GM19099 (cell line): ENCODE results near the gene IKZF1.
A peak's percentile ranks its signal among the peaks of the same experiment; 100 is the strongest.

Experiments
- POLR2A ChIP-seq: IDR thresholded peaks from 3 replicates; pipeline ENCODE4 v1.6.1; 2011; ENCODE audit warnings: low read depth; ENCODE audit not compliant: insufficient read length; ENCODE audit errors: extremely low read depth

Gene IKZF1

DNA sequence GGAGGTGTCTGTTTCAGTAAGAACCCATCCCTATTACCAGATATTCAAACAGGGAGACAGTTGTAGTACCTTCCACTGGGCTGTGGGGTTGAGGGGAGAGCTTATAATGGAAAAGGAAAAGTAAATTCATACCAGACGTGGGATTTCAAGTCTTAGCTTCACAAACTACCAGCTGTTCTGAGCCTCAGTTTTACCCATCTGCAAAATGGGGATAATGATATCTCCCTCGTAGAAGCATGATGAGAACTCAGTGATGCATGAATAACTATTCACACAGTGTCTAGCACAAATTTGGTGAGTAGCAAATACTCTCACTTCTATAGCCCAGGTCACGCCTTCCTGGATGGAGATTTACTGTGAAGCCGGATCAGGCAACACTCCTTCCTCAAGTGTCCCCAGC, 29.1 kb upstream of the IKZF1 start:
- TF ChIP-seq POLR2A = no peak

- no peak for TF ChIP-seq POLR2A
Measured at GRCh38 chr7:50276483-50276882, 28.0 kb upstream of the IKZF1 start.

- no peak for TF ChIP-seq POLR2A
Measured at GRCh38 chr7:50278120-50278519, 26.4 kb upstream of the IKZF1 start.

DNA sequence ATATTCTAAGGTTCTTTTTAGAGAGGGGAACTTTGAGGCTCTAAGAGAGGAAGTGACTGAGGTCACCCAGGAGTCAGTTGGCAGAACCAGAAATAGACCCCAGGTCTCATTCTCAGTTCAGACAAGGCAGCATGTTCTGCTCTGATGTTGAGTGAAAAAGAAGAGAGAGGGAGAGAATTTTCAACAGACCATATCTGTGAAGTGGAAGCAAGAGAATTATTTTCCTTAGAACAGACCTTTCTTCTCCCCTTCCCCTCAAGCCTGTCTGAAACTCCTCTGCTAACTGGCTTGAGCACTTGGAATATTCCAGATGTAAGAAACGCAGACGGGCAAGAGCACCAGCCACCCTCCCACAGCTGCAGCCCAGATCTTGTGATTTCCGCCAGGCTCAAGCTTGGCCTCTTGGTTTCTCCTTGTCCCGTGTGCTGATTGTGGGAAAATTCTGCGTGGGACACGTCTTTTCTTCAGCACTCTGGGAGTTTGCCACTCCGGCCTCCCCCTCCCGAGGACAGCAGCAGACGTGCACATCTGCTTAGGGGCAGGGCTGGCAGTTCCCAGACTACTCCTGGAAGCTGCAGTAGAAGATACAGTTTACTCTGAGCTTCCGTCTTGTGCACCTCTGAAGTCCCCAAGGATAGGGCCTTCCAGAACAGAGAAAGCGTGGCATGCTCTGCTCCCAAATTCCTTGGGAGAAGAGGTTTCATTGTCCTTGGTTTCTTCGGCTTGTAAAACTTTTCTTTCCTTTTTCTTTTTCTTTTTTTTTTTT, 22.7 kb upstream of the IKZF1 start:
- TF ChIP-seq POLR2A = peak; percentile 42

GRCh38 chr7:50282813-50283605, 21.5 kb upstream of the IKZF1 start:
- TF ChIP-seq POLR2A = no peak

DNA sequence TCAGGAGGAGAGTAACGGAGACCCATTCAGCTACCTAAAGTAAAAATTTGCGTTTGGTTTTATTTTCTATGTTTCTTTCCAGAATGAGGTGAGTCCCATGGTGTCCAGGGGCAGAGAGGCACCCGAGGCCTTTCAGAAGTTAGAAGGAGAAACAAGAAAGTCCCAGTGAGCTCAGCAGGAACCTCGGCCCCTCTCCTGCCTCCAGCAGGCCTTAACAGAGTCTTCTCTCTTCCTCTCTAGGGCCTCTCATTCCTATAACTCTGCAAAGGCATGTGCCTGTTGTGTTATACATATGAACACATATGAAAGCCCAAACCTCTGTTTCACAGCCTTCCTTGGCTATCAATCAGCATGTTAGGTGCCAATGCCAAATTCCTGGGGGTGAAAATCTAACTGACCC, 20.8 kb upstream of the IKZF1 start:
- TF ChIP-seq POLR2A = no peak

GRCh38 chr7:50284296-50284695, 20.2 kb upstream of the IKZF1 start:
- no peak for TF ChIP-seq POLR2A

GRCh38 chr7:50285269-50285668, 19.2 kb upstream of the IKZF1 start:
- no peak for TF ChIP-seq POLR2A

GRCh38 chr7:50287129-50287528, 17.4 kb upstream of the IKZF1 start:
- no peak for TF ChIP-seq POLR2A

DNA sequence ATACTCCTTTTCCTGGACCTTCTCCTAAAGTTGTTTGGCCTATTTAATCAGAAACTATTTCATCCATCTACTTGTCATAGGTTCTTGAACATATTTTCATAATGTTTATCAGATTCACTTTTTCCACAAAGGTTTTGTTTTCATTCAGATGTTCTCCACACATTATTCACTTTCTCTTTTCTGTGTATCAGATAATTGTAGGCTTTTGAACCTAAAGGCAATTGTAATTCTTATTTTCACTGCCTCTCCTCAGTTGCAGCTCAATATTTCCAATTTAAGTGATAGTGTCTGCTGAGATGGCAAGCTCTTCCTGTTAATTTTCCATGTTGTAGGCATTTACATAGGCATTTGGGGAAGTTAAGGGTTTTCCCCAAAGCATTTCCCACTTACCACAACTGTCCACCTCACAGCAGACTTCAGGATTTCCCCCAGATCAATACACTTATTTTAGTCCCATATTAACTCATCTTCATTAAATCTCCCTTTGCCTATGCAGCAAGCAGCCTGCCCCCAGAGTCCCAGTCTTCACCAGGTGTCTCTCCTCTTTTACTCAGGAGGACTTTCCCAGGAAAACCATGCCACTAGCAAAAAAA, 12.3 kb upstream of the IKZF1 start:
- no peak for TF ChIP-seq POLR2A

GRCh38 chr7:50292763-50293162, 11.8 kb upstream of the IKZF1 start:
- TF ChIP-seq POLR2A = no peak

- TF ChIP-seq POLR2A = no peak
Measured at GRCh38 chr7:50293509-50294179, 10.9 kb upstream of the IKZF1 start.

DNA sequence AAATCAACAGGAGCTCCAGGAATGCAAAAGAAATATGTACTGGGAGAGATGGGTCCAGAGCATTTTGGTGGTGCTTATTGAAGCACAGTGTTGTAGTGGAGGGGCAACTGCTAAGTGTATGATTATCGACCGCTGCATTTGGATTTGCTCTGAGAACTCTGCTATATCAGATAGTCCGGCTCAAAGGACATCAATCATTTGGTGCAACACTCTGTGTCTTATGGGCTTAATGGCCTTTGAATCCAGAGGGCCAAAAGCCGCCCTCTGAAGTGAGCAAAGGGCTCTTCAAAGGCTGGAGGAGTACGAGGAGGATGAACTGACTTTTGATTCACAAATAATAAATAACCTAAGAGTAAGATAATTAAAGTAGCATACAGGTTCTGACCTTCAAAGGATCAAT, 9.4 kb upstream of the IKZF1 start:
- TF ChIP-seq POLR2A = no peak

GRCh38 chr7:50296799-50297198, 7.7 kb upstream of the IKZF1 start:
- TF ChIP-seq POLR2A = no peak

GRCh38 chr7:50298811-50299562, 5.5 kb upstream of the IKZF1 start:
- no peak for TF ChIP-seq POLR2A
